Calu3 (cell line): Measurements from ENCODE around the gene UBE2C. TPM values are rescaled to one million over a fixed set of nuclear protein-coding genes. Genes with fewer than 3 reads are reported as not detected.
A peak's percentile ranks its signal among the peaks of the same experiment; 100 is the strongest.

Experiments
- BruUV-seq: library from RNA; stranded (reverse); fragments of 400-500 nt; replicated peaks from 2 replicates; lab custom pipeline; 2021; lab: Mats Ljungman, UMichigan
- CTCF ChIA-PET: fragments of 300-600 bp; sonication (Branson Sonifier 250); formaldehyde crosslinking; loops from one replicate; lab custom pipeline; 2022; ENCODE audit warnings: antibody characterized with exemption; lab: Charles Lee
- DNase-seq: peaks from one replicate; pipeline ENCODE4 v3.0.0; 2022
- H3K27ac Mint-ChIP-seq: one replicate; pipeline ENCODE4 v1.8.0; 2022; ENCODE audit warnings: mixed read lengths; ENCODE audit not compliant: unreplicated experiment
- H3K27me3 Mint-ChIP-seq: one replicate; pipeline ENCODE4 v1.8.0; 2022; ENCODE audit warnings: mixed read lengths; ENCODE audit not compliant: unreplicated experiment
- H3K36me3 Mint-ChIP-seq: one replicate; pipeline ENCODE4 v1.8.0; 2022; ENCODE audit warnings: mild to moderate bottlenecking, moderate library complexity, mixed read lengths; ENCODE audit not compliant: insufficient read depth, unreplicated experiment
- H3K4me1 Mint-ChIP-seq: one replicate; pipeline ENCODE4 v1.8.0; 2022; ENCODE audit warnings: mild to moderate bottlenecking, low read depth, mixed read lengths; ENCODE audit not compliant: unreplicated experiment
- H3K4me3 Mint-ChIP-seq: one replicate; pipeline ENCODE4 v1.8.0; 2022; ENCODE audit warnings: mild to moderate bottlenecking, low read depth, moderate library complexity, mixed read lengths; ENCODE audit not compliant: unreplicated experiment
- H3K9me3 Mint-ChIP-seq: one replicate; pipeline ENCODE4 v1.8.0; 2022; ENCODE audit warnings: low read depth, mixed read lengths; ENCODE audit not compliant: unreplicated experiment
- CTCF ChIP-seq: fragments of 200-600 bp; IDR thresholded peaks from one replicate; pipeline ENCODE4 v1.8.0; 2022; ENCODE audit warnings: antibody characterized with exemption; ENCODE audit not compliant: unreplicated experiment
- intact Hi-C: fragments of 100-400 bp; cut with micrococcal nuclease; formaldehyde crosslinking; loops from one replicate; pipeline ENCODE4 v1.10.0; 2022; ENCODE audit not compliant: unreplicated experiment
- total RNA-seq: library from RNA; stranded (reverse); gene quantifications from 2 replicates; pipeline ENCODE4 v1.2.3, GENCODE V29; 2022

Gene UBE2C
- total RNA-seq, 1 experiment from 2014 or later: 210 TPM

- peaks cover 8% of the 10 kb centered on the region for H3K4me1 Mint-ChIP-seq
- CTCF ChIA-PET: no interaction called here
- H3K27me3 Mint-ChIP-seq: no peaks in the 10 kb centered on the region
- no peak overlapping the region for H3K27ac Mint-ChIP-seq
- DNase-seq: no peak
- intact Hi-C loops: no loop called here
- H3K9me3 Mint-ChIP-seq: no peaks in the 10 kb centered on the region
- H3K4me3 Mint-ChIP-seq: peak overlapping the region; percentile 86
- peaks cover 31% of the 10 kb centered on the region for H3K36me3 Mint-ChIP-seq
- TF ChIP-seq CTCF: no peak
- BruUV-seq: no TSS peak
Measured at GRCh38 chr20:45832619-45833018, 20.2 kb downstream of the UBE2C start.

GRCh38 chr20:45833030-45833882 lies 20.8 kb downstream of the UBE2C start, which contains the start of gene SNX21:
Gene SNX21, plus strand, starts transcription at chr20:45833799. Its CDS starts 121 bp downstream, at chr20:45833920.
- intact Hi-C loops: no loop called here
- Mint-ChIP-seq H3K27ac (peak within 1 kb of the TSS; percentile 67), H3K4me3 (peak within 1 kb of the TSS; percentile 86), H3K4me1 (peaks cover 8% of the 10 kb centered on the region), H3K9me3 (no peaks in the 10 kb centered on the region), H3K27me3 (no peaks in the 10 kb centered on the region), H3K36me3 (peaks cover 31% of the 10 kb centered on the region)
- BruUV-seq: no TSS peak
- DNase-seq: peak; percentile 86
- TF ChIP-seq CTCF: no peak
- CTCF ChIA-PET: interaction anchor here (1.1 to 1.5 kb wide), 2 partner anchors 8 to 9 kb away, joined by 3 to 4 read pairs; no protein-coding TSS in a partner anchor

- H3K27ac Mint-ChIP-seq: peak overlapping the region; percentile 67
- H3K4me1 Mint-ChIP-seq: peaks cover 8% of the 10 kb centered on the region
- DNase-seq: peak; percentile 83
- peaks cover 31% of the 10 kb centered on the region for H3K36me3 Mint-ChIP-seq
- TF ChIP-seq CTCF: no peak
- CTCF ChIA-PET: interaction anchor here (0.6 to 1.5 kb wide), 4 partner anchors 8 to 283 kb away, joined by 3 to 4 read pairs (median 3); no protein-coding TSS in a partner anchor
- peak overlapping the region; percentile 86 for H3K4me3 Mint-ChIP-seq
- no peaks in the 10 kb centered on the region for H3K9me3 Mint-ChIP-seq
- BruUV-seq: no TSS peak
- no peaks in the 10 kb centered on the region for H3K27me3 Mint-ChIP-seq
- intact Hi-C loops: no loop called here
Measured at GRCh38 chr20:45833883-45834796, 21.7 kb downstream of the UBE2C start.

GRCh38 chr20:45834797-45835161 lies 22.3 kb downstream of the UBE2C start:
- no peak for DNase-seq
- Mint-ChIP-seq H3K27ac (no peak overlapping the region), H3K9me3 (no peaks in the 10 kb centered on the region), H3K36me3 (peaks cover 31% of the 10 kb centered on the region), H3K4me3 (peak overlapping the region; percentile 86), H3K4me1 (peaks cover 8% of the 10 kb centered on the region), H3K27me3 (no peaks in the 10 kb centered on the region)
- TF ChIP-seq CTCF: no peak
- no TSS peak for BruUV-seq
- CTCF ChIA-PET: interaction anchor here (1.1 to 1.5 kb wide), 3 partner anchors 9 to 88 kb away, joined by 3 to 4 read pairs (median 3); no protein-coding TSS in a partner anchor
- intact Hi-C loops: no loop called here
